Gastrocnemius medialis (tissue), 4 donors: ENCODE data around the gene FHOD1. TPM values are rescaled to one million over a fixed set of nuclear protein-coding genes. Genes with fewer than 3 reads are reported as not detected.

ENCODE experiments used
- ATAC-seq, 2 donors: fragments of 150-250 bp; one replicate each; pipeline ENCODE4 v1.9.1; 2016
- DNase-seq, 2 donors: peaks; one replicate each; pipeline ENCODE4 v3.0.0-alpha.2; 2019
- H3K27ac ChIP-seq, 4 donors: fragments of 200-600 bp; sonication (generic); 1 replicate in 1 of 4; 2 replicates in 3 of 4; pipeline ENCODE4 v1.5.1; 2016 to 2018; ENCODE audit warnings: mild to moderate bottlenecking in 2 of 4, moderate library complexity in 1 of 4
- H3K27me3 ChIP-seq, 3 donors: fragments of 200-600 bp; sonication (generic) in 2 of 3; 1 replicate in 1 of 3; 2 replicates in 2 of 3; pipeline versions ENCODE4 v1.5.1 to v1.6.0; 2016 to 2019; ENCODE audit warnings: mild to moderate bottlenecking in 1 of 3, moderate library complexity in 1 of 3
- H3K36me3 ChIP-seq, 2 donors: fragments of 200-600 bp; sonication (generic) in 1 of 2; one replicate each; pipeline ENCODE4 v1.5.1; 2017 to 2018
- H3K4me1 ChIP-seq, 2 donors: fragments of 200-600 bp; sonication (generic) in 1 of 2; one replicate each; pipeline ENCODE4 v1.5.1; 2016 to 2017; ENCODE audit warnings: mild to moderate bottlenecking in 2 of 2
- H3K4me3 ChIP-seq, 4 donors: fragments of 200-600 bp; sonication (generic) in 3 of 4; 1 replicate in 1 of 4; 2 replicates in 3 of 4; pipeline ENCODE4 v1.5.1; 2016 to 2019; ENCODE audit warnings: mild to moderate bottlenecking in 2 of 4
- H3K9me3 ChIP-seq, 3 donors: fragments of 200-600 bp; sonication (generic) in 2 of 3; 1 replicate in 1 of 3; 2 replicates in 2 of 3; pipeline ENCODE4 v1.5.1; 2016 to 2019
- POLR2A ChIP-seq, 2 donors: fragments of 450-650 bp; IDR thresholded peaks; one replicate each; pipeline ENCODE4 v1.6.1; 2017; ENCODE audit warnings: antibody characterized with exemption in 2 of 2, mild to moderate bottlenecking in 2 of 2, moderate library complexity in 2 of 2
- in situ Hi-C, 4 donors: fragments of 200-750 bp; cut with MboI; loops; one replicate each; pipeline versions ENCODE4 v1.15.0 to v1.8.0; 2017; ENCODE audit warnings: low sequenced_read_pairs in 4 of 4
- intact Hi-C: fragments of 100-400 bp; cut with DNase I; formaldehyde crosslinking; loops from one replicate; pipeline ENCODE4 v1.15.1; 2023; ENCODE audit warnings: low total_unique reads
- total RNA-seq, 4 donors: library from RNA; depleted of rRNA; stranded (reverse); fragments of >200 nt; gene quantifications; one replicate each; pipeline versions ENCODE4 v1.1.0 to v1.2.3, GENCODE V29; 2016
- TF ChIP-seq, protein P1 (sequence below), 5 experiments: fragments of 450-650 bp in 3 of 5; fragments of 200-600 bp in 2 of 5; sonication (generic) in 2 of 5; IDR thresholded peaks in 4 of 5; conservative IDR thresholded peaks in 1 of 5; 1 replicate in 4 of 5; 2 replicates in 1 of 5; pipeline ENCODE4 v1.5.1; 2016 to 2019; ENCODE audit warnings: antibody characterized with exemption in 5 of 5, mild to moderate bottlenecking in 3 of 5, moderate library complexity in 3 of 5

The FHOD1 gene
- total RNA-seq, 4 donors from 2014 or later = 26.3 to 65.3 (median 52.4) TPM

DNA sequence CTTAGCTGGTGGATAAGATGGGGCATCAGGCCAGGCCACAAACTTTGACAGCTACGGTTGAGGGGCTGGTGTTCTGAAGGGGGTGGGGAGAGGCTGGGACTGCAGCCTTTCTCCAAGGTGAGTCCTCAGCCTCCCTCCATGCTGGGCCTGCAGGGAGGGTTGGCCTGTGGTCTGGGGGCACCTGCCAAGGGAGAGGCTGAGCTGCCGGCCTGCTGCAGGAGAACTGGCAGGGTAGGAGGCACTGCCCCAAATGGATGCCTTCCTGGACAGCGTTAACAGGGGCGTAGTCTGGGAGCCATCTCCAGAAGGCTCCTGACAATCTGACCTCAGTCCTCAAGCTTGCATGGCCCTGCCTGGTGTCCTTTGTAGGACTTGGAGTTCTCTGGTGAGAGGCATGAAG is 43.2 kb downstream of the FHOD1 start:
- Histone ChIP-seq H3K27me3 (no peaks in the 10 kb centered on the region), H3K36me3 (peaks cover 0 to 19% of the 10 kb centered on the region in 2 donors), H3K9me3 (no peaks in the 10 kb centered on the region), H3K27ac (no peak overlapping the region), H3K4me1 (peaks cover 12 to 20% of the 10 kb centered on the region in 2 donors), H3K4me3 (no peak overlapping the region)
- DNase-seq = no peak
- ATAC-seq = no peak
- in situ Hi-C loops (no loop called here), intact Hi-C loops (no loop called here)
- TF ChIP-seq, protein P1, sequence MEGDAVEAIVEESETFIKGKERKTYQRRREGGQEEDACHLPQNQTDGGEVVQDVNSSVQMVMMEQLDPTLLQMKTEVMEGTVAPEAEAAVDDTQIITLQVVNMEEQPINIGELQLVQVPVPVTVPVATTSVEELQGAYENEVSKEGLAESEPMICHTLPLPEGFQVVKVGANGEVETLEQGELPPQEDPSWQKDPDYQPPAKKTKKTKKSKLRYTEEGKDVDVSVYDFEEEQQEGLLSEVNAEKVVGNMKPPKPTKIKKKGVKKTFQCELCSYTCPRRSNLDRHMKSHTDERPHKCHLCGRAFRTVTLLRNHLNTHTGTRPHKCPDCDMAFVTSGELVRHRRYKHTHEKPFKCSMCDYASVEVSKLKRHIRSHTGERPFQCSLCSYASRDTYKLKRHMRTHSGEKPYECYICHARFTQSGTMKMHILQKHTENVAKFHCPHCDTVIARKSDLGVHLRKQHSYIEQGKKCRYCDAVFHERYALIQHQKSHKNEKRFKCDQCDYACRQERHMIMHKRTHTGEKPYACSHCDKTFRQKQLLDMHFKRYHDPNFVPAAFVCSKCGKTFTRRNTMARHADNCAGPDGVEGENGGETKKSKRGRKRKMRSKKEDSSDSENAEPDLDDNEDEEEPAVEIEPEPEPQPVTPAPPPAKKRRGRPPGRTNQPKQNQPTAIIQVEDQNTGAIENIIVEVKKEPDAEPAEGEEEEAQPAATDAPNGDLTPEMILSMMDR (IDR thresholded peaks at IDR 0.05 in 4 of 5, conservative IDR thresholded peaks at IDR 0.05 in 1 of 5) = no peak
- no peak for TF ChIP-seq POLR2A (IDR thresholded peaks at IDR 0.05)

DNA sequence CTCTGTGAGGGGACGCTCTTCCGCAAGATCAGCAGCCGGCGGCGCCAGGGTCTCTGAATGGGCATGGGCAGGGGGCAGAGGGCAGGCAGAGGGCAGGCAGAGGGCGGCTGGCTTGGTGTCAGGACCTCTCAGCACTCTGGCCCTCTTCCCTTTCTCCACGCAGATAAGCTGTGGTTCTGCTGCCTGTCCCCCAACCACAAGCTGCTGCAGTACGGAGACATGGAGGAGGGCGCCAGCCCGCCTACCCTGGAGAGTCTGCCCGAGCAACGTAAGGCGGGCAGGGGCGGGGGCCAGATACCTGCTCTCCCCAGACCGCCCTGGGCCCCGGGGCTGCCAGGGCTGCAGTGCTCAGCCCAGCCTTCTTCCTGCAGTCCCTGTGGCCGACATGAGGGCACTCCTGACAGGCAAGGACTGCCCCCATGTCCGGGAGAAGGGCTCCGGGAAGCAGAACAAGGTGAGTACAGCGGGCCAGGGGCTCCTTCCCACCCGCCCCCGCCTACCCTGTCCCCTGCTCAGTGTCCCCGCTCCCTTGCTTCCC is 44.3 kb downstream of the FHOD1 start:
- H3K36me3 ChIP-seq = peaks cover 0 to 19% of the 10 kb centered on the region in 2 donors
- H3K4me3 ChIP-seq = no peak overlapping the region
- no peak overlapping the region for H3K27ac ChIP-seq
- in situ Hi-C loops = no loop called here
- no peak for DNase-seq
- peaks cover 7 to 18% of the 10 kb centered on the region in 2 donors for H3K4me1 ChIP-seq
- no peaks in the 10 kb centered on the region for H3K27me3 ChIP-seq
- no peak for ATAC-seq
- no peaks in the 10 kb centered on the region for H3K9me3 ChIP-seq
- intact Hi-C loops = no loop called here
- no peak for TF ChIP-seq POLR2A (IDR thresholded peaks at IDR 0.05)
- TF ChIP-seq, protein P1 (IDR thresholded peaks at IDR 0.05 in 4 of 5, conservative IDR thresholded peaks at IDR 0.05 in 1 of 5) = no peak

DNA sequence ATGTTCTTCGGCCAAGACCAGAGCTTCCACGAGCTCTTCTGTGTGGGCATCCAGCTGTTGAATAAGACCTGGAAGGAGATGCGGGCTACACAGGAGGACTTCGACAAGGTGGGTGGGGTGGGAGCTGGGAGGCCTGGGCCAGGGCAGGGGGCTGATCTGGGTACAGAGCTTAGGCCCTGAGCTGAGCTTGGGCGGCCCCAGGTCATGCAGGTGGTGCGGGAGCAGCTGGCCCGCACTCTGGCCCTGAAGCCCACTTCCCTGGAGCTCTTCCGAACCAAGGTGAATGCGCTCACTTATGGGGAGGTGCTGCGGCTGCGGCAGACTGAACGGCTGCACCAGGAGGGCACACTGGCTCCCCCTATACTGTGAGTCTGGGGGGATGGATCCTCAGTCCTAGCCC is 44.9 kb downstream of the FHOD1 start:
- ATAC-seq (no peak), DNase-seq (no peak)
- peaks cover 3 to 15% of the 10 kb centered on the region in 2 donors for H3K4me1 ChIP-seq
- H3K27ac ChIP-seq = no peak overlapping the region
- peaks cover 0 to 23% of the 10 kb centered on the region in 2 donors for H3K36me3 ChIP-seq
- H3K9me3 ChIP-seq = no peaks in the 10 kb centered on the region
- in situ Hi-C loops (no loop called here), intact Hi-C loops (no loop called here)
- no peak overlapping the region for H3K4me3 ChIP-seq
- TF ChIP-seq, protein P1 (IDR thresholded peaks at IDR 0.05 in 4 of 5, conservative IDR thresholded peaks at IDR 0.05 in 1 of 5) = no peak
- TF ChIP-seq POLR2A (IDR thresholded peaks at IDR 0.05) = no peak
- no peaks in the 10 kb centered on the region for H3K27me3 ChIP-seq

DNA sequence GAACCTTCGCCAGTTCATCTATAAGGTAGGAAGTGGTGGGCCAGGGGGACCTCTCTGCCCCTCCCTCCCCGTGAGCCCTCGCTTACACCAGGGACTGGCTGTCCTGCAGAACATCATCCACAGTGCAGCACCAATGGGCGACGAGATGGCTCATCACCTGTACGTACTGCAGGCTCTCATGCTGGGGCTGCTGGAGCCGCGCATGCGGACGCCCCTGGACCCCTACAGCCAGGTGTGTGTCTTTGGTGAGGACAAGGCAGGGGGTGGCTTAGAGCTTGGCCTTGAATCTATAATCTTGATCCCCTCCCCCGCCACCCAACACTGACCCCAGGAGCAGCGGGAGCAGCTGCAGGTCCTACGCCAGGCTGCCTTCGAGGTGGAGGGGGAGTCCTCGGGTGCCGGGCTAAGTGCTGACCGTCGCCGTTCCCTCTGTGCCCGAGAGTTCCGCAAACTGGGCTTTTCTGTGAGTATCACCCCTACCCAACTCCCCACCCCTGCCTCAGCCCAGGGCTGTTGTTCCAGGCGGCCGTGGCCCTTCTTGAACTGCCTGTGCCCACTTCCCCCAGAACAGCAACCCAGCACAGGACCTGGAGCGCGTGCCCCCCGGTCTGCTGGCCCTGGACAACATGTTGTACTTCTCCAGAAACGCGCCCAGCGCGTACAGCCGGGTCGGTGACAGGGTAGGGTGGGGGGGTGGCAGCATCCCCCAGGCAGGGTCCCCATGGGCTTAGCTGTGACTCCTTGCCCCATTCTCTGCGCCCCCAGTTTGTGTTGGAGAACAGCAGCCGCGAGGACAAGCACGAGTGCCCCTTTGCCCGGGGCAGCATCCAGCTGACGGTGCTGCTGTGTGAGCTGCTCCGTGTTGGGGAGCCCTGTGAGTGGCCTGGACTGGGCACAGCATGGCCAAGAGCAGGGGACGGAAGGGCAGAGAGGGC is 45.6 kb downstream of the FHOD1 start:
- H3K27me3 ChIP-seq = no peaks in the 10 kb centered on the region
- H3K9me3 ChIP-seq = no peaks in the 10 kb centered on the region
- peaks cover 0 to 9% of the 10 kb centered on the region in 2 donors for H3K4me1 ChIP-seq
- H3K27ac ChIP-seq = no peak overlapping the region
- intact Hi-C loops = no loop called here
- no peak for TF ChIP-seq POLR2A (IDR thresholded peaks at IDR 0.05)
- TF ChIP-seq, protein P1 (IDR thresholded peaks at IDR 0.05 in 4 of 5, conservative IDR thresholded peaks at IDR 0.05 in 1 of 5) = no peak
- no peak overlapping the region for H3K4me3 ChIP-seq
- ATAC-seq = no peak
- peaks cover 2 to 30% of the 10 kb centered on the region in 2 donors for H3K36me3 ChIP-seq
- in situ Hi-C loops = no loop called here
- DNase-seq = no peak
